NB4 (cell line): Measurements from ENCODE around the gene SNRNP40.

ENCODE experiments used
- MYC ChIP-seq: IDR thresholded peaks from 2 replicates; pipeline ENCODE4 v1.6.1; 2011; ENCODE audit warnings: low read depth, low read length
- POLR2A ChIP-seq: IDR thresholded peaks from 2 replicates; pipeline ENCODE4 v1.6.1; 2011; ENCODE audit warnings: mild to moderate bottlenecking; ENCODE audit not compliant: insufficient read length; ENCODE audit errors: extremely low read depth
- TF ChIP-seq, protein P1 (sequence below): IDR thresholded peaks from one replicate; pipeline ENCODE4 v1.5.1; 2012; ENCODE audit warnings: low read depth, low read length
- TF ChIP-seq, protein P2 (sequence below): IDR thresholded peaks from 2 replicates; pipeline ENCODE4 v1.6.1; 2011; ENCODE audit warnings: low read depth, low read length

DNA sequence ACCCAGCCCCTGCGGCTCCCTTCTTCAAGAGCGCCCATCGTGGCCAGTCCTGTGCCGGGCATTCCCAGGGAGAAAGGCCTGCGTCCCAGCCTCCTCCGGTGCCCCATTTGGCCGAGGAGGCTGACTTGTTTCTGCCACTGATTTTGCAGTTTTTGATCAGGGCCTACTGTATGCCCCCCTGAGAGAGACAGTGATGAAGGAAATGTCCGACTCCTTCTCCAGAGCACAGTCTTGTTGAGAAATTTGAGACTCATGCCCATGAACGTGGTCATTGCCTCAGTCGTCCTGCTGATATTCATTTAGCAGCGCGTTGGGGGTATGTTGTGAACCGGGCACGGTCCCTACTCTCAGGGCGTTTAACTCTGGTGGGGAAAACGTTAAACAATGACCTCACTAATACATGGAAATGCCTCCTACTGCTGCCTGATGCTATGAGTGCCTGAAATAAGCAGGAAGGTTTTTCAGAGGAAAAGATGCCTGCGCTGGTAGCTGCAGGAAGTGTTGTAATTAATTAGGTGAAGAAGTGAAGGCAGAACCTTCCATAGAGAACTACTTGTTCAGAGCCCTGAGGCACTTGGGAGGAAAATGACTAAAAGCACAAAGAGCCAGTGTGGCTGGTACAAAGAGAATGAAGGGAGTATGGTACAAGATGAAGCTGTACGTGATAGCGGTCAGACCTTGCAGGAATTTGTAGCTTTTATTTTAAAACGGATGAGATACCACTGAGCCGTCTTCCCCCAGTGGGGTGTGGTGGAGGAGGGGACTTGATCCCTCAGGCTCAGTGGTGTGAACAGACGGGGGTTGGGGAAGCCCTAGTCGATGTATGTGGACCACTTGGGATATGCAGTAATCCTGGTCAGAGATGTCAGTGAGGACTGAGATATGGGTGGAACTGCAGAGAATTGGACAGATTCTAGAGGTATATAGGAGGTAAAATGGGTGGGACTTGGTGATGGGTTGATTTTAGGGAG, 974 bp upstream of the SNRNP40 start:
- TF ChIP-seq, protein P1, sequence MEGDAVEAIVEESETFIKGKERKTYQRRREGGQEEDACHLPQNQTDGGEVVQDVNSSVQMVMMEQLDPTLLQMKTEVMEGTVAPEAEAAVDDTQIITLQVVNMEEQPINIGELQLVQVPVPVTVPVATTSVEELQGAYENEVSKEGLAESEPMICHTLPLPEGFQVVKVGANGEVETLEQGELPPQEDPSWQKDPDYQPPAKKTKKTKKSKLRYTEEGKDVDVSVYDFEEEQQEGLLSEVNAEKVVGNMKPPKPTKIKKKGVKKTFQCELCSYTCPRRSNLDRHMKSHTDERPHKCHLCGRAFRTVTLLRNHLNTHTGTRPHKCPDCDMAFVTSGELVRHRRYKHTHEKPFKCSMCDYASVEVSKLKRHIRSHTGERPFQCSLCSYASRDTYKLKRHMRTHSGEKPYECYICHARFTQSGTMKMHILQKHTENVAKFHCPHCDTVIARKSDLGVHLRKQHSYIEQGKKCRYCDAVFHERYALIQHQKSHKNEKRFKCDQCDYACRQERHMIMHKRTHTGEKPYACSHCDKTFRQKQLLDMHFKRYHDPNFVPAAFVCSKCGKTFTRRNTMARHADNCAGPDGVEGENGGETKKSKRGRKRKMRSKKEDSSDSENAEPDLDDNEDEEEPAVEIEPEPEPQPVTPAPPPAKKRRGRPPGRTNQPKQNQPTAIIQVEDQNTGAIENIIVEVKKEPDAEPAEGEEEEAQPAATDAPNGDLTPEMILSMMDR = no peak
- TF ChIP-seq POLR2A = no peak
- TF ChIP-seq, protein P2, sequence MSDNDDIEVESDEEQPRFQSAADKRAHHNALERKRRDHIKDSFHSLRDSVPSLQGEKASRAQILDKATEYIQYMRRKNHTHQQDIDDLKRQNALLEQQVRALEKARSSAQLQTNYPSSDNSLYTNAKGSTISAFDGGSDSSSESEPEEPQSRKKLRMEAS = no peak
- no peak for TF ChIP-seq MYC
